Neural progenitor cell (in vitro differentiated cells): ENCODE data around the gene FADS6.

ENCODE experiments used
- CTCF ChIP-seq: fragments of 200-600 bp; sonication (generic); IDR thresholded peaks from 2 replicates; pipeline ENCODE4 v1.5.1; 2017; ENCODE audit warnings: antibody characterized with exemption, mild to moderate bottlenecking
- EZH2 ChIP-seq: fragments of 200-600 bp; sonication (generic); IDR thresholded peaks from 2 replicates; pipeline ENCODE4 v1.6.1; 2017; ENCODE audit warnings: antibody characterized with exemption, mild to moderate bottlenecking, moderate library complexity
- EZH2phosphoT487 ChIP-seq: fragments of 200-600 bp; sonication (generic); IDR thresholded peaks from 2 replicates; pipeline ENCODE4 v1.6.1; 2017; ENCODE audit warnings: antibody characterized with exemption

- TF ChIP-seq CTCF, result peak; percentile 59
- TF ChIP-seq EZH2, result peak; percentile 43
- peak; percentile 38 for TF ChIP-seq EZH2phosphoT487
Measured at GRCh38 chr17:74859459-74860228, 33.8 kb downstream of the FADS6 start, which contains the start of gene GRIN2C.
